ENCODE results near the gene LAMA2. TPM values are rescaled to one million over a fixed set of nuclear protein-coding genes. Genes with fewer than 3 reads are reported as not detected.

The LAMA2 gene
- total and polyA plus RNA-seq, 7 experiments from 2014 or later = 0.02 to 0.59 (median 0.35) TPM; not detected in 4

DNA sequence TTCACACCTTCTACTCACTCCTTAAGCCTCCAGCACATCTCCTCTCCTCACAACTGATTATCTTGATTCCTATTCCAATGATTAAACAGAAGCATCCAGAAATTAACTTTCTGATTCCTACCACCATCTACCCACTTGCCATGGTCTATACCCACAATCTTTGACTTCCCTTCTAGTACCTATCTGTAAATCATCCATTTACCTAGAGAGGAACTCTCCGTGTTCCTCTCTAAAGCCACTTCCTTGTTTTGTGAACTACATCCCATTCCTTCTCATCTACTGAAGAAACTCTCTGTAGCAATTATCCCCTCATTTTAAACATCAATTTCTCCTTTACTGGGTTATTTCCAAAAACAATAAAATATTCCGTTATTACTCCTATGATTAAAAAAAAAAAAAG is 659.8 kb downstream of the LAMA2 start:
- intact Hi-C loops (cut with micrococcal nuclease) = no loop called here
- ChIA-PET CTCF (no interaction called here), POLR2A (no interaction called here)
- H3K4me1 ChIP-seq (ENCODE audit: control insufficient read depth in 2 of 2, insufficient read depth in 2 of 2, low read length in 2 of 2) = no peaks in the 10 kb centered on the region
- Mint-ChIP-seq H3K9me3 (peaks cover 0 to 5% (median 0%) of the 10 kb centered on the region in 11 donors), H3K36me3 (no peaks in the 10 kb centered on the region), H3K27me3 (peaks cover 0 to 7% (median 0%) of the 10 kb centered on the region in 5 donors), H3K4me3 (no peak overlapping the region), H3K4me1 (peaks cover 0 to 6% (median 2%) of the 10 kb centered on the region in 7 donors), H3K27ac (peak overlapping the region in 1 of 9 donors; percentile 3)
- no peak overlapping the region for H3K4me3 ChIP-seq (ENCODE audit: low read length)
- no peaks in the 10 kb centered on the region for H3K36me3 ChIP-seq (ENCODE audit: control insufficient read depth in 2 of 3, insufficient read depth in 3 of 3, low read length in 3 of 3)
- H3K27ac ChIP-seq (ENCODE audit: low read depth, low read length) = no peak overlapping the region
- H3K27me3 ChIP-seq (ENCODE audit: control insufficient read depth in 2 of 2, insufficient read depth in 2 of 2, low read length in 2 of 2) = no peaks in the 10 kb centered on the region
- ATAC-seq (no peak), DNase-seq (no peak)
- H3K9me3 ChIP-seq (ENCODE audit: control insufficient read depth in 2 of 3, low read length in 3 of 3) = no peaks in the 10 kb centered on the region

DNA sequence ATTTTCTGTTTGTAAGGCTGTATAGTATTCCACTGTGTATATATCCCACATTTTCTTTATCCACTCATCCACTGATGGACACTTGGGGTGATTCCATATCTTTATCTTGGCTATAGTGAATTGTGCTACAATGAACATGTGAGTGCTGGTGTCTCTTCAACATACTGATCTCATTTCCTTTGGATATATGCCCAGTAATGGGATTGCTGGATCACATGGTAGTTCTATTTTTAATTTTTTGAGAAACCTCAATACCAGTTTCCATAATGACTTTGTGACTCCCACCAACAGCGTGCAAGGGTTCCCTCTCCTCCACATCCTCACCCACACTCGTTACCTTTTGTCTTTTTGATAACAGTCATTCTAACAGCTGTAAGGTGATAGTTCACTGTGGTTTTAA is 661.0 kb downstream of the LAMA2 start:
- Histone ChIP-seq H3K27me3 (ENCODE audit: control insufficient read depth in 2 of 2, insufficient read depth in 2 of 2, low read length in 2 of 2) (no peaks in the 10 kb centered on the region), H3K4me1 (ENCODE audit: control insufficient read depth in 2 of 2, insufficient read depth in 2 of 2, low read length in 2 of 2) (no peaks in the 10 kb centered on the region), H3K4me3 (ENCODE audit: low read length) (no peak overlapping the region), H3K27ac (ENCODE audit: low read depth, low read length) (no peak overlapping the region), H3K9me3 (ENCODE audit: control insufficient read depth in 2 of 3, low read length in 3 of 3) (no peaks in the 10 kb centered on the region), H3K36me3 (ENCODE audit: control insufficient read depth in 2 of 3, insufficient read depth in 3 of 3, low read length in 3 of 3) (no peaks in the 10 kb centered on the region)
- CTCF ChIA-PET = interaction anchor here (0.7 kb wide), 1 partner anchor 25 kb away, joined by 3 read pairs; no protein-coding TSS in a partner anchor
- ATAC-seq (no peak), DNase-seq (no peak)
- intact Hi-C loops (cut with micrococcal nuclease) = no loop called here
- H3K9me3 Mint-ChIP-seq = peaks cover 0 to 5% (median 0%) of the 10 kb centered on the region in 11 donors
- no peaks in the 10 kb centered on the region for H3K36me3 Mint-ChIP-seq
- H3K27ac Mint-ChIP-seq = no peak overlapping the region
- peaks cover 0 to 6% (median 2%) of the 10 kb centered on the region in 7 donors for H3K4me1 Mint-ChIP-seq
- H3K4me3 Mint-ChIP-seq = no peak overlapping the region
- POLR2A ChIA-PET = no interaction called here
- H3K27me3 Mint-ChIP-seq = peaks cover 0 to 7% (median 0%) of the 10 kb centered on the region in 5 donors

DNA sequence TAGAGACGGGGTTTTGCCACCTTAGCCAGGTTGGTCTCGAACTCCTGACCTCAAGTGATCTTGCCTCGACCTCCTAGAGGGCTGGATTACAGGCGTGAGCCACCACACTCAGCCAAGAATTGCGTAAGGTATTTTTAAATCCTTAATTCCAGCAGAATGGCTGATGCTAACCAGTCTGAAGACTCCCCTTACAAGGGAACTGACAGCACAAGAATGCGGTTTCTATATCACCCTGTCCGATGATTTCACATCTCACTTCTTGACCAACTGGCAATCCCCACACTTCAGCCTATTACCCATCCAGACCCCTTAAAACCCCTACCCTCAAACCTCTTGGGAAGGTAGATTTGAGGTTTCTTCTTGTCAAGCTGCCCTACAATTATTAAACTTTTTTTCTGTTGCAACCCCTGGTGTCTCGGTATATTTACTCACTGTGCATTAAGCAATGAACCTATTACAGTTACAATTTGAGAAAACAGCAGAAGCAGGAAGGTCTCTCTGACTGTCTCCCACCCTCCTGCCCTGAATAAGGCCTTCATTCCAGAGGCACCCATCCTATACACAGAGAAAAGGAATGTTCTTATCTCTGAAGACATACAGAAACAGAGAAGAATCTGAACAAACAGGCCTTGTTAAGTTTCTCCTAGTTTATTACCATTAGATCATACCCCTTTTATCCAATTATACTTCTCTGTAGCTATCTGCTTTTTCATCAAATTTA is 662.1 kb downstream of the LAMA2 start:
- Mint-ChIP-seq H3K36me3 (no peaks in the 10 kb centered on the region), H3K4me1 (peaks cover 0 to 6% (median 2%) of the 10 kb centered on the region in 7 donors), H3K27me3 (no peaks in the 10 kb centered on the region), H3K27ac (no peak overlapping the region), H3K9me3 (peaks cover 0 to 5% (median 0%) of the 10 kb centered on the region in 11 donors), H3K4me3 (no peak overlapping the region)
- CTCF ChIA-PET = interaction anchor here (0.8 kb wide), 1 partner anchor 8 kb away, joined by 3 read pairs; no protein-coding TSS in a partner anchor
- DNase-seq (no peak), ATAC-seq (no peak)
- H3K27me3 ChIP-seq (ENCODE audit: control insufficient read depth in 2 of 2, insufficient read depth in 2 of 2, low read length in 2 of 2) = no peaks in the 10 kb centered on the region
- no peaks in the 10 kb centered on the region for H3K4me1 ChIP-seq (ENCODE audit: control insufficient read depth in 2 of 2, insufficient read depth in 2 of 2, low read length in 2 of 2)
- POLR2A ChIA-PET = no interaction called here
- intact Hi-C loops (cut with micrococcal nuclease) = no loop called here
- no peaks in the 10 kb centered on the region for H3K36me3 ChIP-seq (ENCODE audit: control insufficient read depth in 2 of 3, insufficient read depth in 3 of 3, low read length in 3 of 3)
- H3K4me3 ChIP-seq (ENCODE audit: low read length) = no peak overlapping the region
- H3K9me3 ChIP-seq (ENCODE audit: control insufficient read depth in 2 of 3, low read length in 3 of 3) = no peaks in the 10 kb centered on the region
- no peak overlapping the region for H3K27ac ChIP-seq (ENCODE audit: low read depth, low read length)

DNA sequence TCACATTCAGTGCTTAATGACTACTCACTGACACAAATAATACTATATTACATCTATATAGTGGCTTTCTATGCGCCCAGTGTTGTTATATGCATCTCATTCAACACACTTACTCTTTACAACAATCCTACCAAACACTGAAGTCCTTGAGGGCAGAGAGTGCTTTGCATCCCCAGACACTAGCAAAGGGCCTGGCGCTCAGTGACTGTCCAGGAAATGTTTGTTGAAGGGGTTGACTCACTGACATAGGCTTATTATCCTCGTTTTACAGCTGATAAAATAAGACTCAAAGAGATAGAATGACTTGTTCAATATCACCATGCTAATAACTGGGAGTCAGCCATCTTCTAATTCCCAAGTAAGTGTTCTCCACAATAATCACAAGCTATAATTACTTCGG is 663.8 kb downstream of the LAMA2 start:
- ChIA-PET CTCF (no interaction called here), POLR2A (no interaction called here)
- ATAC-seq (no peak), DNase-seq (no peak)
- Histone ChIP-seq H3K4me1 (ENCODE audit: control insufficient read depth in 2 of 2, insufficient read depth in 2 of 2, low read length in 2 of 2) (no peaks in the 10 kb centered on the region), H3K27me3 (ENCODE audit: control insufficient read depth in 2 of 2, insufficient read depth in 2 of 2, low read length in 2 of 2) (no peaks in the 10 kb centered on the region), H3K36me3 (ENCODE audit: control insufficient read depth in 2 of 3, insufficient read depth in 3 of 3, low read length in 3 of 3) (no peaks in the 10 kb centered on the region), H3K9me3 (ENCODE audit: control insufficient read depth in 2 of 3, low read length in 3 of 3) (no peaks in the 10 kb centered on the region), H3K4me3 (ENCODE audit: low read length) (no peak overlapping the region), H3K27ac (ENCODE audit: low read depth, low read length) (no peak overlapping the region)
- peaks cover 0 to 5% (median 0%) of the 10 kb centered on the region in 11 donors for H3K9me3 Mint-ChIP-seq
- intact Hi-C loops (cut with micrococcal nuclease) = no loop called here
- no peaks in the 10 kb centered on the region for H3K36me3 Mint-ChIP-seq
- H3K27me3 Mint-ChIP-seq = peaks cover 0 to 2% (median 0%) of the 10 kb centered on the region in 5 donors
- H3K4me1 Mint-ChIP-seq = peaks cover 0 to 6% (median 2%) of the 10 kb centered on the region in 7 donors
- no peak overlapping the region for H3K4me3 Mint-ChIP-seq
- no peak overlapping the region for H3K27ac Mint-ChIP-seq

DNA sequence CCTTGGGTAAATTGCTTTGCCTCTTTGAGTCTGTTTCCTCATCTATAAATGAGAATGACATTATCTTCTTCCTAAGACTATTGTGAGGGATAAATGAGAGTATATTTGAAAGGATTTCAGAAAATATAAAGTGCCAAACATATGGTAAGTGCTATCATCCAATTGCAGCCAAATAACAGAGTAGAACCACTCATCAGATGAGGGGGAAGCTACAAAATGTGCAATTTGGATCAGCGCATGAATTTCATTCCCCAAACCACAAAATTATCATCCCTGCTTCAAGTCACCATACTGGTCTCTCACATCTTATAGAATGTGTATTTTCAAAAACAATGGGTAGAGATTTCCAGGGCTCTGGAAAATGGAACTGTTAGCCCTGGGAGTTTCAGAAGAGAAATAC is 668.5 kb downstream of the LAMA2 start:
- CTCF ChIA-PET = no interaction called here
- POLR2A ChIA-PET = no interaction called here
- intact Hi-C loops (cut with micrococcal nuclease) = no loop called here

DNA sequence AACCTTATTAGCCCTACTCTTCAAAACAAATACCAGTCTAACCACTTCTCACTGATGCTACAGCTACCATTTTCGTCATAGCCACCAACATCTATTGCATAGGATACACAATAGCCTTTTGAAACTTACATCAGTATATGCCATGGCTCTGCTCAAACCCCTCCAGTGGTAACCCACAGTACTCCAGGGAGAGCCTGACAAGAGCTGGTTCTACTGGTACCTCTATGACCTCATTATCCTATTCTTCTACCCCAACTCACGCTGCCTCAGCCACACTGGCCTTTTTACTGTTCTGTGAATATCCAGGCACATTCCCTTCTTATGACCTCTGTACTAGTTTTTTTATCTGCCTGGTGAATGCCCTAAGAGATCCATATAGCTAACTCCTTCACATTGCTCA is 669.5 kb downstream of the LAMA2 start:
- H3K4me3 Mint-ChIP-seq = no peak overlapping the region
- no peak overlapping the region for H3K27ac ChIP-seq (ENCODE audit: low read depth, low read length)
- H3K36me3 Mint-ChIP-seq = no peaks in the 10 kb centered on the region
- H3K4me1 ChIP-seq (ENCODE audit: control insufficient read depth in 2 of 2, insufficient read depth in 2 of 2, low read length in 2 of 2) = no peaks in the 10 kb centered on the region
- ChIA-PET POLR2A (no interaction called here), CTCF (no interaction called here)
- H3K4me1 Mint-ChIP-seq = no peaks in the 10 kb centered on the region
- no peaks in the 10 kb centered on the region for H3K27me3 ChIP-seq (ENCODE audit: control insufficient read depth in 2 of 2, insufficient read depth in 2 of 2, low read length in 2 of 2)
- no peaks in the 10 kb centered on the region for H3K9me3 ChIP-seq (ENCODE audit: control insufficient read depth in 2 of 3, low read length in 3 of 3)
- no peak overlapping the region for H3K4me3 ChIP-seq (ENCODE audit: low read length)
- H3K36me3 ChIP-seq (ENCODE audit: control insufficient read depth in 2 of 3, insufficient read depth in 3 of 3, low read length in 3 of 3) = no peaks in the 10 kb centered on the region
- ATAC-seq = no peak
- peaks cover 5 to 12% (median 7%) of the 10 kb centered on the region in 5 donors for H3K27me3 Mint-ChIP-seq
- H3K27ac Mint-ChIP-seq = no peak overlapping the region
- H3K9me3 Mint-ChIP-seq = no peaks in the 10 kb centered on the region
- intact Hi-C loops (cut with micrococcal nuclease) = no loop called here
- DNase-seq = no peak

More for the DNA sequence above, 668.5 kb downstream of the LAMA2 start:
- Histone ChIP-seq H3K27me3 (ENCODE audit: control insufficient read depth in 2 of 2, insufficient read depth in 2 of 2, low read length in 2 of 2) (no peaks in the 10 kb centered on the region), H3K27ac (ENCODE audit: low read depth, low read length) (no peak overlapping the region), H3K9me3 (ENCODE audit: control insufficient read depth in 2 of 3, low read length in 3 of 3) (no peaks in the 10 kb centered on the region), H3K4me1 (ENCODE audit: control insufficient read depth in 2 of 2, insufficient read depth in 2 of 2, low read length in 2 of 2) (no peaks in the 10 kb centered on the region), H3K36me3 (ENCODE audit: control insufficient read depth in 2 of 3, insufficient read depth in 3 of 3, low read length in 3 of 3) (no peaks in the 10 kb centered on the region), H3K4me3 (ENCODE audit: low read length) (no peak overlapping the region)
- Mint-ChIP-seq H3K27me3 (peaks cover 5 to 12% (median 7%) of the 10 kb centered on the region in 5 donors), H3K36me3 (no peaks in the 10 kb centered on the region), H3K4me1 (no peaks in the 10 kb centered on the region), H3K27ac (no peak overlapping the region), H3K9me3 (no peaks in the 10 kb centered on the region), H3K4me3 (no peak overlapping the region)
- ATAC-seq (no peak), DNase-seq (no peak)

DNA sequence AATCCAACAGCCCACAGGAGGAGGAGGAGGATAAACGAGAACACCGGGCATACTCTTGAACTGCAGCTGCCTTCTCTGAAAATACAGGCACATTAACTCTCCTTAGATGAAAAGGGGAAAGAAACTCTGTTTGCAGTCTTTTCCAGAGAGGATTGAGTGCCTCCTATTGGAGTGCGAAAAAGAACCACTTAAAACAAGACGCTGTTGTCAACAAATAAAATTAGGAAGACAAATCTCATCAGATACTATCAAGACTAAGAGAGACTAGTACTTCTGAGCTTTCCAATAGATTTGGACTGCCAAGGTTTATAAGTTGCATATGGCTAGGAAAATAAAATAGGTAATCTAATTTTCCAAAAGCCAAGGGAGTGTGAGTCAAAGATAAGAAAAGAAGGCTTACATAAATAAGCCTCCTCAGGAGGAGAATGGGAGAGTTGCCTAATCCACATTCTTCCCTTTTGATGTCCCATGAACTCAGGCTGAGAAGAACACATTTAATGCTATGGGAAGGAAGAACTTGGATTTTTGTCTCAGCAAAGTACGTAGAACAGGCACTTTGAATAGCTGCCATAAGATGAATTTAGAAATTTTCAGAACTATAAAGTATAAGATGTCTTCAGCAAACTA is 672.4 kb downstream of the LAMA2 start:
- Mint-ChIP-seq H3K27me3 (peaks cover 5 to 12% (median 11%) of the 10 kb centered on the region in 5 donors), H3K4me1 (no peaks in the 10 kb centered on the region), H3K27ac (no peak overlapping the region), H3K4me3 (no peak overlapping the region), H3K36me3 (no peaks in the 10 kb centered on the region), H3K9me3 (peaks cover 0 to 4% (median 0%) of the 10 kb centered on the region in 11 donors)
- DNase-seq (no peak), ATAC-seq (no peak)
- ChIA-PET POLR2A (no interaction called here), CTCF (no interaction called here)
- intact Hi-C loops (cut with micrococcal nuclease) = no loop called here
- no peak overlapping the region for H3K4me3 ChIP-seq (ENCODE audit: low read length)
- H3K9me3 ChIP-seq (ENCODE audit: control insufficient read depth in 2 of 3, low read length in 3 of 3) = no peaks in the 10 kb centered on the region
- no peak overlapping the region for H3K27ac ChIP-seq (ENCODE audit: low read depth, low read length)
- H3K36me3 ChIP-seq (ENCODE audit: control insufficient read depth in 2 of 3, insufficient read depth in 3 of 3, low read length in 3 of 3) = no peaks in the 10 kb centered on the region
- no peaks in the 10 kb centered on the region for H3K4me1 ChIP-seq (ENCODE audit: control insufficient read depth in 2 of 2, insufficient read depth in 2 of 2, low read length in 2 of 2)
- H3K27me3 ChIP-seq (ENCODE audit: control insufficient read depth in 2 of 2, insufficient read depth in 2 of 2, low read length in 2 of 2) = no peaks in the 10 kb centered on the region
